LNCAP (cell line): ENCODE results near the gene PTPRM.

ENCODE experiments used
- CTCF ChIP-seq: fragments of 450-650 bp; IDR thresholded peaks from 2 replicates; pipeline ENCODE4 v1.5.1; 2017; ENCODE audit warnings: mild to moderate bottlenecking

Gene PTPRM

GRCh38 chr18:7614042-7614441, 46.9 kb downstream of the PTPRM start:
- TF ChIP-seq CTCF, result no peak

DNA sequence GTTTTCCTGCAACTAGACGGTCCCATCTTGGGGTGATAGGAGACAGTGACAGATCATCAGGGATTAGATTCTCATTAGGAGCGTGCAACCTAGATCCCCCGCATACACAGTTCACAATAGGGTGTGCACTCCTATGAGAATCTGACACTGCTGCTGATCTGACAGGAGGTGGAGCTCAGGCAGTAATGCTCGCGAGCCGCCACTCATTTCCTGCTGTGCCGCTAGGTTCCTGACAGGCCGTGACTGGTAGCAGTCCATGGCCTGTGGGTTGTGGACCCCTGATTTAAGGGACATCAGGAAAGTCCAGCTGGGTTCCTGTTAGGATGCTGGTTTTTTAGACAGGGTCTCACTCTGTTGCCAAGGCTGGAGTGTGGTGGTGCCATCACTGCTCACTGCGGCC, 48.7 kb downstream of the PTPRM start:
- no peak for TF ChIP-seq CTCF

DNA sequence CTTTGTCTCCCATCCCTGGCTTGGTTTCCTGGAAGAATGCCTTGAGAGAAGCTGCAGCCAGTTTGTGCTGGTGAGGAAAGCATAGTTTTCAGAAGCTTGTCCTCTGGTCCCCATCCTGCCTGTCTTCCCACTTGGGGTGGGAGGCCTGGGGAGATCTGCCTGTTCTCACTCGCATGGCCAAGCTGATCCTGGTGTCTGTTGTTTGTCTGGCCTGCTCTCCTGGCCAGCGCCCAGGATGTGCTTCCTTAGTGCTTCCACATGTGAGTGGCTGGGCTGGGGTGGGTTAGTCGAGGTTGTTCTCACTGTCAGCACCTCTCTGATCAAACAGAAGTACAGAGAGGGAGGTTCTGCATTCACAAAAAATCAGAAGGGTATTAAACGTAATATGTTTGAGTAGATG, 49.5 kb downstream of the PTPRM start:
- TF ChIP-seq CTCF, result no peak

DNA sequence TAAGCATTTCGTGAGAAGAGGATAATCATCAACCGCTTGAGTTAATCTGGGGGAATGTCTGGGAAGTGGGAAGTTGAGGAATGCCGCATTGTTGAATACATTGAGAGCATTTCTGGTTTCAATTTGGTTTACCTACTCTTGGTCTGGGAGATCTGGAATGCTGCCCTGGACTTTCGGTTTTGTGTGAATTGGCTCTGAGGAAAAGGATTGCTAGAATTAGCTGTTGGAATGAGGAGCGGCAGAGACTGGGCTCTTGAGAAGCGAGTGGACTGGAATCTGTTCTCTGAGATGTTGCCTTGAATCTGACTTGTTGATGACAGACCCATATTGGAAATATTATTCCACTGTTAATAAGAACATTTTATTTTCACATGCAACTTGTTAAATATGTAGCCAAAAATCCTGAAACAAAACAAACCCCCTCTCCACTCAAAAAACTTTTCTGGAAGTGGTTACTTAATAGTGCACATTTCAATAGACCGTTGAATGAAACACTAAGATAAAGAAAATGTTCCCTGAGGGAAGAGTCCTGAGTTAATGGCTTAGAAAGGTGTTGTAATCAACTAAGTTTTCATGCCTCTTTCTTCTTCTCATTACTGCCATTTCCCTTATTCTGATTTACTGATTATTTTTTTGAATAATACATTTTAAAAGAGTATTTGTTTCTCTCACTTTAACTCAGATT, 50.8 kb downstream of the PTPRM start:
- no peak for TF ChIP-seq CTCF

DNA sequence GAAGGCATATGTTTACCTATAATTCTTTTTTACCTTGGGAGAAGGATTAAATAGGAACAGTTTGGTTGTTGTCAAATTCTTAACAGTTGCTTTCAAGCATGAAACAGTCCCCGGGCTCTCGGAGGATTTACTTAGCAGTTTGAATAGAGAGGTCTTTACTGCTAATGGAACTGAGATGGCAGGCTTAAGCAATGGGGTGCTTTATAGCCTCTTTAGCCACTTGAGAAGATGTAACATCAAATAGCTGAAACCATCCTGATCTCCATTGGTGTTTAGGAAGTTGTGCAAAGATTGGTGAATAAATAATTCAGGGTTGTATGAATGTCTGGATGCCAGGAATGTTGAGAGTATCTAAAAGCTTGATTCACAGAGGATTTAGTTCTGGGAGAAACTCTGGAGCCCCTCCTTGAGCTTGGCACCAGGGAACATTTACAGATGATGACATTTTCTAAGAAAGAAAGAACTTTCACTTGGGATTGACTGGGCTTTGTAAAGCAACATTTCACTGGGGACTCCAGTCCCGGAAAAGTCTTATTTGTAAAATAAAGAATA, 51.9 kb downstream of the PTPRM start:
- TF ChIP-seq CTCF, result no peak

DNA sequence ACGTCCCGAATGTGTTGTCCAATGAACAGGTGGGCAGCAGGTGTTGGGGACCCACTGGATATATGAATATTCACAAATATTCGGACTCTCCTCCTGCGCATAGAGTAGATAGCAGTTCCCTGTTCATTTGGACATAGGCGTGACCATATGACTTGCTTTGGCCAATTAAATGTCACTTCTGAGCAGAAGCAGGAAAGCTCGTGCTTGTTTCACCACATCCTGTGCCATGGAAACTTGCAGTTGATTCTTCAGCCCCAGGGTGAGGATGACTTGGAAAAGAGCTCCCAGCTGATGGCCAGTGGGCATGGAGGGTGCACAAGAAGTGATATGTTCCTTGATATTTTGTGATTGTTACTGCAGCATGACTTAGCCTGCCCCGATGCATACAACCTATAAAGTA, 52.6 kb downstream of the PTPRM start:
- TF ChIP-seq CTCF, result no peak

- no peak for TF ChIP-seq CTCF
Observed at GRCh38 chr18:7622721-7623120, 55.6 kb downstream of the PTPRM start.

DNA sequence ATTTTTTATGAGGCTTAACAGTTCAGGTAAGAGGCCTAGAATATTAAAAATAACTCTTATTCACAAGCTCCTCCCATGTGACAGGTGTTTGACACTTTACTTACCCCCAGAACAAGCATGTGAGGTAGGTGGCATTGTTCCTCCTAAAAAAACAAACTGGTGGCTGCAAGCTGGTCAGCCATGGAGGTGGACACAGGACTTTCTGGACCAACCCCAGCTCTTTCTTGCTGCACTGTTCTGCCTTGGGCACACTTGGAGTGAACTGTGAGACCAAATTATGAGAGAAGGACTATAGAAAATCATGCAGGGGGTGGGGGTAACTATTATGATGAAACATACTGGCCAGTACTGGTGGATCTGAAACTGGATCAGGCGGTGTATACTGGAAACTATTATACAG, 56.6 kb downstream of the PTPRM start:
- no peak for TF ChIP-seq CTCF
